IPS-NIHi7 (cell line): ENCODE results near the gene LRRN4.

Experiments
- DNase-seq: peaks from one replicate; pipeline ENCODE4 v3.0.0; 2012; ENCODE audit warnings: mixed read lengths; ENCODE audit errors: extremely low spot score

LRRN4 gene

DNA sequence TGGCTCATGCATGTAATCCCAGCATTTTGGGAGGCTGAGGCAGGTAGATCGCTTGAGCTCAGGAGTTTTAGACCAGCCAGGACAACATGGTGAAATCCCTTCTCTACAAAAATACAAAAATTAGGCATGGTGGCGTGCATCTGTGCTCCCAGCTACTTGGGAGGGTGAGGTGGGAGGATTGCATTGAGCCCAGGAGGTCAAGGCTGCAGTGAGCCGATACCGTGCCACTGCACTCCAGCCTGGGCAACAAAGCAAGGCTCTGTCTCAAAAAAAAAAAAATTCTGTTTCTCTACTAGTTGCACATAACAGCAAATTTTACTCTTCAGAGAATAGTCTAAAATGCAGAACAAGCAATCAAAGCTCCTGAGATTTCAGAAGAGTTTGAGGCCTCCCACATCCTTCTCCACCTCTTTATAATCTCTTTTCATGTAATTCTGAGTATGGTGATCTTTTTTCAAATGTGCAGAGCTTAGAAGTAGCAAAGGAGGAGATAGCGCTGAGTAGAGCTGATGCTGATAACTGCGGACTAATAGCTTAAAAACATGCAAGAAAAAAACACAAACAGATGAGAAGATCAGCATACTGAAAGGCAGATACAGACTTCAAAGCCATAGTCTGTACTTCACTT lies 23.3 kb downstream of the LRRN4 start:
- no peak for DNase-seq

- DNase-seq: no peak
Observed at GRCh38 chr20:6029538-6029937, 24.3 kb downstream of the LRRN4 start.

GRCh38 chr20:6028818-6029217 lies 25.0 kb downstream of the LRRN4 start:
- no peak for DNase-seq

DNA sequence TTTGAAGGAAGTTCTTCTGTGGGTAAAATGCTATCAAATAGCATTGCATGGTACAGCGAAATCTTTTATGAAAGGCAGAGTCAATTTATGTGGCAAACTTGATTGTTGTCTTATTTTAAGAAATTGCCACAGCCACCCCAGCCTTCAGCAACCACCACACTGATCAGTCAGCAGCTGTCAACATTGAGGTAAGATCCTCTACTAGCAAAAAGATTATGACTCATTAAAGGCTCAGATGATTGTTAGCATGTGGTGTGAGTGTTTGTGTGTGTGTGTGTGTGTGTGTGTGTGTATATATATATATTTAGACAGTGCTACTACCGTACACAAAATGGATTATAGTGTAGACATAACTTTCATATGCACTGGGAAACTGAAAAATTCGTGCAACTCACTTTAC lies 27.8 kb downstream of the LRRN4 start:
- DNase-seq: no peak

- no peak for DNase-seq
Observed at GRCh38 chr20:6024768-6025167, 29.1 kb downstream of the LRRN4 start.

DNA sequence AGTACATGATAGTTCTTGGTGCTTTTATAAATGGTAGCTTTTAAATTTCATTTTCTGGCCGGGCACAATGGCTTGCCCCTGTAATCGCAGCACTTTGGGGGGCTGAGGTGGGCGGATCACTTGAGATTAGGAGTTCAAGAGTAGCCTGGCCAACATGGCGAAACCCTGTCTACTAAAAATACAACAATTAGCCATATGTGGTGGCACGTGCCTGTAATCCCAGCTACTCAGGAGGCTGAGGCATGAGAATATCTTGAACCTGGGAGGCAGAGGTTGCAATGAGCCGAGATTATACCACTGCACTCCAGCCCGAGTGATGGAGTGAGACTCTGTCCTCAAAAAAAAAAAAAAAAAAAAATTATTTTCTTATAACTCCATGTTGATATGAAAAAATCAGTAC lies 36.0 kb downstream of the LRRN4 start:
- no peak for DNase-seq

GRCh38 chr20:6017467-6017866 lies 36.4 kb downstream of the LRRN4 start:
- DNase-seq: no peak

- no peak for DNase-seq
Observed at GRCh38 chr20:6014957-6015356, 38.9 kb downstream of the LRRN4 start.

- DNase-seq: no peak
Observed at GRCh38 chr20:6014017-6014416, 39.8 kb downstream of the LRRN4 start.

GRCh38 chr20:6012179-6012578 lies 41.7 kb downstream of the LRRN4 start:
- no peak for DNase-seq

DNA sequence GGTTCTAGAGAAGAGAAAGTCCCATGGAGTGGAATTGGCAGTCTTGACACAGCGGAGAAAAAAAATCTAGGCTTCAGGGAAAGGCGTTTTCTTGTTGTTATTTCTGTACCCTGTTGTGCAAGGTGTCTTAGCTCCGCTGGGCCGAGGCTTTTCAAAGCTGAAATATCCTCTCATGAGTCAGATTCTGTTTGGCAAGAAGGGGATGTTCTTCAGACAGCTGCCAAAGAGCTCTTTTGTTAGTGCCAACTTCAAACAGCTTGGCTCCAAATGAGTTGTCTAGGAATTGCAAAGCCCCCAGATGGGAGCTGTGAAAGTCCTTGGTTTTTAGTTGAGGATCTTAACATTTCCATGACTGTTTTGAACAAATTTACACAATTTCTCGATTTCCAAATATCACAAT lies 45.6 kb downstream of the LRRN4 start:
- no peak for DNase-seq

GRCh38 chr20:6007529-6008103 lies 46.2 kb downstream of the LRRN4 start:
- DNase-seq: no peak

DNA sequence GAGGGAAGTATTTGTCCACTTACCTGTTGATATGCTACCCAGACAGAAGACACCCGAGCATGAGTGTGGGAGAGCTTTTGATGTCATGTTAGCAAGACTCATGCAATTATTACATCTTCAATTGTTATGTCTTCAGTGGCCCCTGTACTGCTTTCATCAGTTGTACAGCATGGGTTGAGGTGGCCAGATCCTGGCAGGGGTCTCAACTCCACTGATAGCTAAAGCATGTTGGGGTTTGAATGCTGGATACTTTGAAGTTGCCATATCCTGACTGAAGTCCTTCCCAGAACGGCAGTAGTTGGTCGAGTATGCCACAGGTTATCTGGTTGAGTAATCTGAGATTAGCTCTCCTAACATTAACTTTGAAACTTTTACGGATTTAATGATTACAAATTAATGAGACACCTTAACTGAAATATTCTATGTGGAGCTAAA lies 46.7 kb downstream of the LRRN4 start:
- DNase-seq: no peak

DNA sequence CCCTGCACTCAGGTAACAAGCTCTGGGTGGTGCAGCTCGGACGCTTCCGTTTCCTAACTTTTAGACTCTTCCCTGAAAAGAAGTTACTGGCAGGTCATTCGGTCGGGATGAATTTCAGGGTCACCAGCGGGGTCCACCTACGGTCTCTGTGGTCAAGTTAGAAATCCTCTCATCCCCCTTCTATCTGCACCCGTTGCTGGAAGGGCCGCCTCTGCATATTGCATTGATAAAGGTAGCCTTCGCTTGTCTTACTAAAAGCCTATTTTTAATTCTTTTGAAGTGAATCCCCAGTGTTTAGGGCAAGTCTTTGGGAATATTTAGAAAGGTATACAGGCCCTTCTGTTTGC lies 47.3 kb downstream of the LRRN4 start:
- DNase-seq: no peak

GRCh38 chr20:6000871-6001270 lies 53.0 kb downstream of the LRRN4 start:
- no peak for DNase-seq

- no peak for DNase-seq
Observed at GRCh38 chr20:5999783-6000182, 54.1 kb downstream of the LRRN4 start.

DNA sequence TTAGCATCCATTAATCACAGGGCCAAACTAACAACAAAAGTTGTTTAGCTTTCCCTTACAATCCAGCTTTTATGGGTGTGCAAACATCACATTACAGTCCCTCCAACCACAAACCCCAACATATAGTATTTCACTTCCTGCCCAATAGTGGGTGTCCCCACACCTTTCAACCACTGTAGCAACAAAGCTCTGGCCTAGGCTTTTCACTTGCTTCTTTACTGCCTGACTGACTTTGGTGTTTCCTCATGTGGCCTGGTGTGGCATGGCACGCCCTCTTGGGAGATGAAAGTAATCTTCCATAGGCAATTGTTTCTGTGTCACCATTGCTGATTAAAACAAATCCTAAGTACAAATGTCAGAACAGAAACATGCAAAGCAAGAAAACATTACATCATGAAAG lies 57.1 kb downstream of the LRRN4 start:
- DNase-seq: no peak

- DNase-seq: no peak
Observed at GRCh38 chr20:5991623-5992441, 62.0 kb downstream of the LRRN4 start.

- DNase-seq: no peak
Observed at GRCh38 chr20:5990946-5991345, 62.9 kb downstream of the LRRN4 start.
